SKM-1 treated with dmso at 0.1 percent for 144 hours (cell line): ENCODE measurements around the gene NTRK2.

ENCODE experiments used
- DNase-seq: peaks from one replicate; lab custom pipeline; 2025; ENCODE audit not compliant: unreplicated experiment; lab: John Stamatoyannopoulos, UW

The NTRK2 gene

DNA sequence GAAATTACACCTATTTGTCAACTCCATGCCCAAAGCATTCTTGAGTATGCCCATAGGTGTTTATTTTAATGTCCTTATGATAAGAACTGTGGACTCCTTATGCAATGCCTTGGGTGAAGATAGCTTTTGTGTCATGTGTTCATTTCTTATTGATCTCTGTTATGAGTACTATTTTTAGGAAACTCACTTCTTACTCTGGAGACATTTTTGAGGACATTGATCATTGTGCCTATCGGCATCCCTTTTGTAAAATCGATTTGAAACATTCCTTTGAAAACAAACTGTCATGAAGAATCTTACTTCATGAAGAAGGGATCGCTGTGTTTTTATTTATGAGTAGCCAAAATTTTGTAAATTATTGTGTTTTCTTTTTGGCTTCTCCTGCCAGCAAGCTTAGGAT is 257.3 kb downstream of the NTRK2 start:
- no peak for DNase-seq

DNA sequence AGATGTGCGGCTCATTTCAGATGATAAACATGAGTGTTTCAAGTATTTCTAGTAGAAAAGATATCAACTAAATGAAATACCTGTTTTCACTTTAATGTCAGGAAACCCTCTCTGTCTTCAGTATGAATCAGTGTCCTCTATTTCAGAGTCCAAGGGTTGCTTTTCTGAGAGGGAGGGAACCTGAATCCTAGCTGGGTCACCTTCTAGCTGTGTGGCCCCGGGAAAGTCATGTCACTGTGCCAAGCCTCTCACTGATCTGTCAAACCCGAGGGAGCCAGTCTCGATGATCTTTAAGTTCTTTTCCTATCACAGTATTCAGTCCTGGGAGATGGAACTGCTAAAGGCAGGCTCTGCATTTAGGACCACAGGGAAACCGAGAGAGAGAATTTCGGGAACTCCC is 258.9 kb downstream of the NTRK2 start:
- DNase-seq: no peak

DNA sequence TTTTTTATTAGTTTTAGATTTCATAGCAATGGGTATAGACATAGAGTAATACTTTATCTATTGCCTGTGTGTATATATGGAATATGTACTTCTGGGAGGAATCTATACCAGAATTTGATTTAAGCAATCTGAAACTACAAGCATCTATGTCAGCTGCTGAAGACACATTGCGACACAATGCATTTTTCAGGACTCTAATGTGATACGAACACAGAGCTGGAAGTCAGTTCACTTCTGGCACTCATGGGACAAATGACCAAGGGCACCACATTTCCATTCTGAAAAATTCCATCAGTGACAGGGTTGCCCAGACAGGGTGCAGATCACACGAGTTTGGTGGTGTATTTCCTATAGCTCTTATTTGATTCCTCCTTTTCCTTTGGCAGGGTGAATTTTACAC is 259.5 kb downstream of the NTRK2 start:
- no peak for DNase-seq

DNA sequence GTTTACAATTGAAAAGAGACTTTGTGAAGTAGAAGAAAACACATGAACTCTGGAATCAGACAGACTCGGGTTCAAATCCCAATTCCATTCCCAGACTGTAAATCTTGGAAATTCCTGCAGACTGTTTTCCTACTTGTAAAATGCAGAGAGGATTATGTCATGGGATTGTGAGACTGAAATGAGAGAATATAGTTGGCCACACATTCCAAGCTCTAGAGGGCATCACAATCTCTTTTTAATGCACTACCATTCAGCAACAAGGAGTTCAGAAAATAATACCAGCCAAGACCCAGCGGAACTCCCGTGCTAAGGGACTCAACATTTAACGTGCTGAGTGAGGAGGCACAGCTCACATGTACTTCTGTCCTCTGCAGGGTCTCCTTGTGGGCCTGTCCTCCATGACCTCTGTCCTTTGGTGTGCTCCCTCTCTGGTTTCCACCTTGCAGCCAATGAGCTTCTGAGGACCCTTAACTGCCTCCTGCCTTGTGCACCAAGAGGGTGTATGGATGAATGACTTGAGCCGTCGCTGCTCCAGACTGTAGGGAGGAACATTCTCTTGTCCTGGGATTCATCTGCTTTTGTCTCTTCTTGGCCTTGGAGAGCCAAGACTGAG is 263.5 kb downstream of the NTRK2 start:
- DNase-seq: no peak

DNA sequence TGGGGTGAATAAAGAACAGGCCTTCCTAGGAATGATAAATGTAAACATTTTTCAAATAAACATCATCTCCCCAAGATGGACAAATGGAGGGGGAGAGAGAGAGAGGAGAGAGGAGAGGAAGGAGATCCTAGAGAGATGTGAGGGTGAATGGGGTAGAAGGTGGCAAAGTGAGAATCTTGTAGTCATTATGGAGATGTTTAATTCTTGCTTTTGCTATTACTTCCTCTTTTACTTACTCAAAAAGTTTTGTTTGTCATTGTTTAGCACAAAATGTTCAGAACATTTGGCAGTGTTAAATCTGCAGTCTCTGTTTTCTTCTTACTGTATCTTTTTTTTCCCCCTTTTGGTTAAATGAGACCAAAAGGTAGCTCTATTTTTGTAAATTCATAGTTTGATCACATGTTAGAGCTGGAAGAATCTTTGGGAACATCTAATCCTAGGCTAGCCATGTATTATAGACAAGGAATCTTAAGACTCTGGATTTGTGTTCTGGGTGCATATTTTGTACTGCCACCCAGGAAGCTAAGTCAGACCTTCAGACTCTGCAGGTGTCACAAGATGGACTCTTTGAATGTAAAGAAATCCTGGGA is 266.1 kb downstream of the NTRK2 start:
- no peak for DNase-seq

DNA sequence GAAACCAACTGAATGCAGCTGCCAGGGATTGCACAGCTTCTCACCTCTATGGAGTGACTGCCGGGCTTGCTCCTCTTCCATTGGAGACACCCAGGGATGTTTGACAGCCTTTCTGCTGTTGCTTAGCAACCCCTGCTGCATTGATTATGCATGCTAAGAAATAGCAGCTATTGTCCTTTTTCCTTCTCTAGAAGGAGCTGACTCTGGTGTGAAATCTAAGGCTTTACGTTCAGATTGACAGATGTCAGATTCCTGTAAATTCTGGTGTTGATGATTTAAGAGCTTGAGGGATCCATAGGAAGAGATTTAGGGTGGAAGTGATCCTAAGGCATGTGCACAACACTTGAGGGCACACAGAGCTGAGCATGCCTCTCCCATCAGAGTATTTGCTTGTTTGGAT is 267.7 kb downstream of the NTRK2 start:
- DNase-seq: no peak

DNA sequence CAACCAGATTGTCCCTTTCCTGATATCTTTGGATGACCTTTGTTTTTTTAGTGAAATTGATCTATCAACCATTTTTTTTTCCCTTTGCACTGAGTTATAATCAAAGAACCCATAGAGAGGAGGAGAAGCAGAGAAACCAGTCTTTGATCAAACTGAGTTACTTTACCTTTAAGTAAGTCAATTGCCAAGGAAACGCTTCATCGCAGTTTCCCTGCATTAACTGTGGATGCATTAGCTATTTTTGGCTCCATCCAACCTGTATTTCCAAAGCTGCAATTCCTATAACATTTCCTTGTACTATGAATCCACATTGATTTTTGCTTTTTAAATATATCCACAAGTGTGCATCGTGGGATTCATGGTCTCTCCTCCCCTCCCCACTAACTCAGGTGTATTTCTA is 268.1 kb downstream of the NTRK2 start:
- no peak for DNase-seq

DNA sequence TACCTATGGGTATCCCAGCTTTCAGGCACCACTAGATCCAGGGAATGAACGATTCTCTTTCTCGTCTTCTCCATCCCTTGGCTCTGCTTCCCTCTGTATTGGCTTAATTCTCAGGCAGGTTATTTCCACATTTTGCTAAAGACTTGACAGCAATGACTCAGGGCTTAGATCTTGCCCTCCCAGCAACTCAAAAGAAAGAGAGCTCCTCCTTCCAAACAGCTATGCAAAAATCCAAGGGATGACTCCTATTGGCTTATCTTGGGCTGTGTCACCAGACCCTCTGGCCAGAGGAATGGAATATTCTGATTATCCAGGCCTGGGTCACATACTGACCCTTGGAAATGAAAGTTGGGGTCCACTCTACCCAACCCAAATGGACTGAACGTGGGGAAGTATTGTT is 270.2 kb downstream of the NTRK2 start:
- DNase-seq: no peak

DNA sequence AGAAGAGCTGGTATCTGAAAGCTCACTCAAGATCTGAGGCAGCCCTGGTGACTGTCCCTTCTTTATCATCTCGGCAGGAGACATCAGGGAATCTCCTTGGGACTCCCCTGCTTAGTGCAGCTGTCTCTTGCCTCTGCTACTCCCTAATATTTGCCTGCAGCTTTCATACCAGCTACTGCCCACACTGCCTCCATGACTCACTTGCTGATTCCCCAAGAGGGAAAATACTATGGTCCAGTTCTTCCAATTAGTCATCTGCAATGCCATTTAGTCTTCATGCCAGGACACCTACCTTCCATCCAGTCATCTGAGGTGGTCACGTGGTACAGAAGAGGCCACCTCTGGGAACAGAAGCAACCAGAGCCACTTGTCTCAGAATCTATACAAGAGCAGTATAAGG is 270.8 kb downstream of the NTRK2 start:
- DNase-seq: no peak

DNA sequence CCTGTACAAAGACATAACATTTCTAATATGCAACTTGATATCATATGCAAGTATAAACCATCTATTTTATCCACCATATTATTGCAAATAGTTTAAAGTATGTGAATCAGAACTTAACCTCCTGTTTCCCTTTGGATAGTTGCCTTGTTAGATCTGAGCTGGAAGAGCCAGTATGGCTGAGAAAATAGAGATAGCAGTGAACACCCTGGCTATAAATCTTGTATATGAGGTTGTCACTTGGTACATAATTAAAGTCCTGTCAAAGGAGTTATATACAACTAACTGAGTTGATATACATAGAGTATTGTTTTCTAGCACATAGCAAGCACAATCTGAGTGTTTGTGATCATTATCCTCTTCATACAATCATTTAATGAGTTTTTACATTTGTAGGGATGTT is 272.3 kb downstream of the NTRK2 start:
- DNase-seq: no peak

DNA sequence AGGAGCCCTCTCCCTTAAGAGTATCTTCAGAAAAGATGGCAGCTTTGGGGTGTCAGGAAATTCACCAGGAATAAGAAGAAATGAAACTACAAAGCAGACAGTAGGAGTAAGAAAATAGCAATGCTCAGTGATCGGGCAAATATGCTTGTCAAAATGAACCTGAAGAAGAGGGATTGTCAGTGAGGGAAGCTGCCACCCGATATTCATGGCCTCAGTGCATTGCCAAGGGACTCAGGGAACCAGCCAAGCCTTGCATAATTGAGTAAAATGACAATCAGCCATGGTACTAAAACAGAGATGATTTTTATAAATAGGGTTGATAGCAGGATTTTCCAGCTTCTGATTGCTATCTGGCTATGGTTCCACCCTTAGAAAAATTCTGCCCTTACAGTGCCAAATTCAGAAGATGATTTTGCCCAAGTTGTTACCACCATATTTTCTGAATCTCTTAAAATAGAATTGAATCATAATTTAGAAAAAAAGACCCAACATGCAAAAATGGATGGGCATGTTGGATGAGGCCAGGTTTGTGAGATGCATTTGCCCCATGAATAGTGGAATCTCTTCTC is 274.0 kb downstream of the NTRK2 start:
- DNase-seq: no peak

DNA sequence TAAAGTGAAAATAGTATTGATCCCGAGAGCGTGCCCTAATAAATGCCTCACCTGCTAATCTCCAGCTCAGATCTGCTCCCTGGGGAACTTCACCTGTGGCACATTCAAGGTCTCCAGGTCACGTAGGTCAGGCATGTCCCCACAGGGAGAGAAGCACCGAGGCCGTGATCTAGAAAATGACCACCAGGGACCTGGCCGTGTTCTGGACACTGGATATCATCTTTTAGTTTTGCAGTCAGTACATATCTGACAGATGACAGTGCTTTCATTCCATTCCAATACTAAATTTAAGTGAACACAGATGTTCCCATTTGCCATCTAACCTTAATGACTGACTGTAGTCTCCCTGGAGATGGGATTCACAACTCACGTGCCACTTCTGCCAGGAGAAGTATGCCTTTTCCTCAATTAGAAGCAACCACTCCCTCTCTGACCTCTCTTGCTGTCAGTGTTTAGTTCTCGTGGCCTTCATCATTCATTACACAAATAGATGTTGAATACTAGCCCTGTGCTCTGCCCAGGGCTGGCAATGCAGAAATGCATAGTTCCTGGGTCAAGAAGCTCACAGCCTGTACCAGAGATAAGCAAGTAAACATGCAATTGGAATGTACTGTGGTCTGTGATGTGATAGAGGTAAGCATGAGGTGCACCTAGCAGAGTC is 276.5 kb downstream of the NTRK2 start:
- DNase-seq: no peak

DNA sequence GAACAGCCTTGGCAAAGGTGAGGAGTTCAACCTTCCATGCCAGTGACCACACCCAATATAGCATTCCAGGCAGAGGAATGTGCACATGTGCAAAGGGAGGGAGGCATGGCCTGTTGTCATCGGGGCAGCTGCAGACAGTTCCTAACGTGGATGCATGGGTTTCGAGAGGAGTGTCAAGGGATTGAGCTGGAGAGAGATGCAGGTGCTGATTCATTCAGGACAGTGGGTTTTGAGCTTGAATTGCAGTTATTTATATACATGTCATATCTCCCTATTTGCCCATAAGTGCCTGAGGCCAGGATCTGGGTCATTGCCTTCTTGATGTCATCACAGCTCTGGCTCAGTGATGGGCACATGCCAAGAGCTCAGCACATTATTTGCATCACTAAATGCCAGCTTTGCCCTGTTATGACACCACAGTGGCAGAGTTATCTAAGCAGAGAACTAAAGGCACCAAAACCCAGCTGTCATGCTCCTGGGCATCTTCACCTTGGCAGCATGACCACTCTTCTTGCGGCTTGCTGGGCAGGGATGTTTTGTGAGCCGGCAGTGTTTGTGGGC is 278.0 kb downstream of the NTRK2 start:
- no peak for DNase-seq

DNA sequence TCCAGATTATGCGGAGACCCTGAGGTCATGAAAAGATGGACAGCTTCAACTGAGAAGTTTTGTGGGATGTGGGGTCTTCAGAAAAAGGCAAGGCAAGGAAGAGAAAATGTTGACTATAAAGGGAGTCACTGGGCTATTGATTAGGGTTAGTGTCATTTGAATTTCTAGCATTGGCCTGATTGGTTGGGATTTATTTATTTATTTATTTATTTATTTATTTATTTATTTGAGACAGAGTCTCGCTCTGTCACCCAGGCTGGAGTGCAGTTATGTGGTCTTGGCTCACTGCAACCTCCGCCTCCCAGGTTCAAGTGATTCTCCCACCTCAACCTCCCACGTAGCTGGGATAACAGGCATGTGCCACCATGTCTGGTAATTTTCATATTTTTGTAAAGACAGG is 279.7 kb downstream of the NTRK2 start:
- no peak for DNase-seq

DNA sequence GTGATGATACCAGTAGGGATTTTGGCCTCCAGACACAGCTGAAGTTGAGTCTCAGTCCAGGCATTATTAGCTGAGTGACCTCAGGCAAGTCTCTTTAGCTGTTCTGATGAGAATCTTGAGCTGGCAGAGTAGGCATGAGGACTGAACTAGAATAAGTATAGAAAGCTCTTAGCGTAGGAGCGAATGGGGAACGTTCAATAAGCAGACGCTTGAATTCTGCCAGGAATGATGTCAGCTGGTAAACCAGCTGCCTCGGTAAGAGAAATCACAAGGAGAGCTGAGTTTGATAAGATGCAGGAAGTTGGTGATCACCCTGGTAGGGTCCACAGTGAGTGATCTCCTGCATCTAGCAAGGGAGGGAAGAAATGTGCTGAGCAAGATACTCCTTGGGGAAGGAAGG is 280.4 kb downstream of the NTRK2 start:
- DNase-seq: no peak

DNA sequence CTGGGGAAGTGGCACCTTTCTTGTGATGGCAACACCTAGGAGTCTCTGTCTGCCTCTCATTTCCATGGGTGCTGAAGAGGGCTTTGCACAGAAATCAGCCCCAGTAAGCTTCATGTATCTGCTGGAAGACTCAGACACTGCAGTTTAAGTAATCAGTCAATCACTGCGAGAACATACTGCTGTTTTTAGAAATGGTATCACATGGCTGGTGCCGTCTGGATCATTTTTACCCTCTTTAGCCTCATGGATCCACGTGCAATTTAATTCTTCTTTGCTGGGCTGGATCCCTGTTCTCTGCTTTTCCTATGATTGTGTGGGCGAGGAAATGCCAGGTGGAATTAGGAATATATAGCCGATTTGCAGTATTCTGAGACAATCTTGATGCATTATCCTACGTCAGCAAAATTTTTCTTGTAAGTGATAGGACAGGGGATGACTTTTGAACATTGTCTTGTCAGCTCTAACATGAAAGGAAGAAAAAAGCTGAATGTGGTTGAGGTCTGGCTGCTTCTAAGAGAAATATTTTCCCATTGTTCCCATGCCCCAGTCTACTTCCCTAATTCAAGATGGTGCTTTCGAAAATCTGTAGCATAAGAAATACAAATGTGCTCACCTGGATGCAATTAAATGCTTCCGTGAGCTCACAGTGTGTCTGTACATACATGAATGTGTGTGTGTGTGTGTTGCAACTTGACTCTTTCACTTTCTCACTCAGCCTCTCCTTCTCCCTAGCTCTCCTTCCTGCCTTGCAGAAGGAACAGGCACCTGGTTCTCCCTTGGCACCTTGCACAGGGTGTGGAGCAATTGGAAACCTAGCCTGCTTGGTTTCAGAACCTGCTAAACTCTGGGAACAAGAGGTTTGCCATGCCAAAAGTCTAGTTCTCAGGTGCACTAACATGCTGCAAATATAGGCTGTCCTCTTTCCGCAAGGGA is 281.6 kb downstream of the NTRK2 start:
- DNase-seq: no peak

DNA sequence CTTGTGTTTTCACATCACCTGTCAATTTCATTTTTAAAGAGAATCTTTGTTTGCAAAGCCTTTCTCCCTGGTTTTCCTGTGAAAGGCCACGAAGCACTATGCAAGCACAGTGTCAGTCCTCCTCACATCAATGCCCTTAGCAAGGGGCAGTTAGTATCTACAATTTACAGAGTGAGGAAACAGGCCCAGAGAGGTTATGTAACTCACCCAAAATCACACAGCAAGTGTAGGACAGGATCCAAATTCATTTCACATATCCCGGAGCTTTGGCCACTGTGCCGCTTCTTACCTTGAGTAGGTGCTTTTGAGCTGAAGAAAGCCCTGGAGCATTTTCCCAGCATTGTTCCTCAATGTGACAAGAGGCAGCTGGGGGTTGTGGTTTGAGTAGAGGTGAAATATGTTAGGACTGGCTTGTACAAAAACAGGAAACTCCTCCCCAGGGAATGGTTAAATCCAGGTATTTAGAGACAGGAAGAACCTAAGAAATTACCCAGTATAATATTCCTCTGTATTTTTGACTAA is 283.8 kb downstream of the NTRK2 start:
- no peak for DNase-seq

DNA sequence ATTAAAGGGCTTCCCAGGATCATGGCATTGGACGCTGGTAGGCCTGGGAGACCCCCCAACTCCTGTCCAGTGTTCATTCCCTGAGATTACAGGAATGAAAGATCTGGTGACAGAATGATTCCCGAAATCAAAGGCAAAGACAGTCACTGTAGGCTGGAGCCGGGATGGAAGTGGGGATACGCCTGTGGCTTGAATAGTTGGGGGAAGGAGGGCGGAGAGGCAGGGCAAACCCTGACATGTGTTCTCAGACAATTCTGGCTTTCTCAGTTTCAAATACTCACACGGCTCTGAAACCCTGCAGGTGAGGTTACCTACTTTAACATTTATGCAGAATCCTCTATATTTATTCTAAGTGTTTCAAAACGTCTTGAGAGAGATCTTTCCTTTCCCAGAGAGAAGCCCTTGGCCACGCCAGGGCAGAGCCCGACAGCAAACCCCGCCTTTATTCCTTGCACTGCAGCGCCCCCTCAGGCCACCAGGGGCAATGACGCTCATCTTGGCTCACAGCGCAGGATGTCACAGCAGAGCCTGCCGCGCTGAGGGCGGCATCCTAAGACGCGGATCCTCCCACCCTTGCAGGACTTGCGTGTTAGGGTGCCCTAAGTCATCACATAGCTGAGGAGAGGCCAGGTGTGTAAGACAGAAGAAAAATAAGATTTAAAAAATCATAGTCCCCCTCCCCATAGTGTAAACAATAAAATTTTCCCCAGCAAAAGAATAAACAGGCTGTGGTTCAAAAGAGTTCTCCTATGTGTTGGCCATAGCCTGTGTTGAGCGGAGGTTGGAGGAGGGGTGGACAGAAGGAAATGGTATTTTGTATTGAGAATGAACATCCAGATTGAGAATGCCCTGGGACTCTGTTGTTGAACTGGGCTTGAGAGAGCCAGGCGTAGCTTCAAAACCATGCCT is 284.5 kb downstream of the NTRK2 start:
- peak; percentile 14 for DNase-seq

DNA sequence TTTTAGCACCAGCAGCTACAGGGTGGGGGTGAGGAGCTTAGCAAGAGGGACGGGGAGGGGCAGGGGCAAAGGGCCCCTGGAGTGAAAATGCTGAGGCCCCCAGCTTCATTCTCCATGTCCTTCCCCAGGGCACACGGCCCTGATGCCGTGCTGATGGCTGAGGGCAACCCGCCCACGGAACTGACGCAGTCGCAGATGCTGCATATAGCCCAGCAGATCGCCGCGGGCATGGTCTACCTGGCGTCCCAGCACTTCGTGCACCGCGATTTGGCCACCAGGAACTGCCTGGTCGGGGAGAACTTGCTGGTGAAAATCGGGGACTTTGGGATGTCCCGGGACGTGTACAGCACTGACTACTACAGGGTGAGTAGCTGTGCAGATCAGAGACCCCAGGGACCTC is 285.6 kb downstream of the NTRK2 start:
- DNase-seq: no peak

DNA sequence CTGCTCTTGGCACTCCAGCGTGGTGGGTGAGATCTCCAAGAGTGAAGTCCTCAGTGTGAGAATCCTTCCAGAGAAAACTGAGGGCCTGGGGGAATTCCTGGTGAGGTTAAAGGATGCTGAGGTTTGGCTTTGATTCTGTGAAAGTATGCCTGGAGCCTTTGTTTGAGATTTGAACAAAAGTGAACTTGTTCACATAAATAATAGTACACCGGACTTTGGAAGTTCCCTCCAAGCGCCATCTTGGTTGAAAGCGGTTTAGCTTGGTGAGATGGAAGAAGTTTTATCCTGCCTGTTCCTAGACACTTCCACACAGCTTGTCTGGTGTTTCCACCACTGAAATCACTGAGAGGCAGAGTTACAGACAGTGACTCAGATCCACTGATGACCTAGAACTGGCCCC is 286.4 kb downstream of the NTRK2 start:
- no peak for DNase-seq
